ENCODE measurements around the gene USP48.

The USP48 gene

DNA sequence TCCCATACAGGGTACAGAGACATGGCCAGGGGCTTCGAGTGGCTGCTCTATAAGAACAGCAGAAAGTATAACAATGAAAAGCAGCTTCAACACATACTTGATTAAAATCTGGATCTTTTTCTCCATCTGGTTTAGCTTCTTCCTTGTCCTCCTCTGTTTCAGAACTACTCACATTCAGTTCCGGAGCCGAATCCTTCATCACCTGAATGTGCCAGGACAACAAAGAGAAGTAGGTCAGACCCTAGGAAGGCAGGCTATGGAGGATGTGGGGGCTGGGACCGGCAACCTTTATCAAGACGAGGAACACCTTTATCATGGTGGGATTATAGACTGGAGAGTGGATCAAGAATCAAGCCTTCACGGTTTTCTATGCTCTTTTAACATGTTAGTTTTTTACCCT, 81.5 kb downstream of the USP48 start:
- TF ChIP-seq, protein P1, sequence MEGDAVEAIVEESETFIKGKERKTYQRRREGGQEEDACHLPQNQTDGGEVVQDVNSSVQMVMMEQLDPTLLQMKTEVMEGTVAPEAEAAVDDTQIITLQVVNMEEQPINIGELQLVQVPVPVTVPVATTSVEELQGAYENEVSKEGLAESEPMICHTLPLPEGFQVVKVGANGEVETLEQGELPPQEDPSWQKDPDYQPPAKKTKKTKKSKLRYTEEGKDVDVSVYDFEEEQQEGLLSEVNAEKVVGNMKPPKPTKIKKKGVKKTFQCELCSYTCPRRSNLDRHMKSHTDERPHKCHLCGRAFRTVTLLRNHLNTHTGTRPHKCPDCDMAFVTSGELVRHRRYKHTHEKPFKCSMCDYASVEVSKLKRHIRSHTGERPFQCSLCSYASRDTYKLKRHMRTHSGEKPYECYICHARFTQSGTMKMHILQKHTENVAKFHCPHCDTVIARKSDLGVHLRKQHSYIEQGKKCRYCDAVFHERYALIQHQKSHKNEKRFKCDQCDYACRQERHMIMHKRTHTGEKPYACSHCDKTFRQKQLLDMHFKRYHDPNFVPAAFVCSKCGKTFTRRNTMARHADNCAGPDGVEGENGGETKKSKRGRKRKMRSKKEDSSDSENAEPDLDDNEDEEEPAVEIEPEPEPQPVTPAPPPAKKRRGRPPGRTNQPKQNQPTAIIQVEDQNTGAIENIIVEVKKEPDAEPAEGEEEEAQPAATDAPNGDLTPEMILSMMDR (conservative IDR thresholded peaks at IDR 0.05; ENCODE audit: low read depth), result no peak
- H3K27ac ChIP-seq, result no peak overlapping the region
- CTCF ChIA-PET, result no interaction called here
- no peak for DNase-seq (ENCODE audit: low spot score)
- POLR2A ChIA-PET (ENCODE audit: low non-redundant PET), result no interaction called here

- CTCF ChIA-PET, result no interaction called here
- POLR2A ChIA-PET (ENCODE audit: low non-redundant PET), result no interaction called here
Measured at GRCh38 chr1:21700094-21700493, 82.9 kb downstream of the USP48 start.

GRCh38 chr1:21696931-21697330, 86.0 kb downstream of the USP48 start:
- no peak for DNase-seq (ENCODE audit: low spot score)
- CTCF ChIA-PET, result interaction anchor here (0.7 kb wide), 1 partner anchor 946 kb away, joined by 4 read pairs; no protein-coding TSS in a partner anchor
- no peak overlapping the region for H3K27ac ChIP-seq
- POLR2A ChIA-PET (ENCODE audit: low non-redundant PET), result no interaction called here
- TF ChIP-seq, protein P1 (conservative IDR thresholded peaks at IDR 0.05; ENCODE audit: low read depth), result no peak

More at GRCh38 chr1:21700094-21700493, 82.9 kb downstream of the USP48 start:
- no peak for DNase-seq (ENCODE audit: low spot score)
- no peak overlapping the region for H3K27ac ChIP-seq
- TF ChIP-seq, protein P1 (conservative IDR thresholded peaks at IDR 0.05; ENCODE audit: low read depth), result no peak

- no peak for DNase-seq (ENCODE audit: low spot score)
- TF ChIP-seq, protein P1 (conservative IDR thresholded peaks at IDR 0.05; ENCODE audit: low read depth), result no peak
- ChIA-PET POLR2A (ENCODE audit: low non-redundant PET) (no interaction called here), CTCF (no interaction called here)
- no peak overlapping the region for H3K27ac ChIP-seq
Measured at GRCh38 chr1:21693732-21694131, 89.2 kb downstream of the USP48 start.

- TF ChIP-seq, protein P1 (conservative IDR thresholded peaks at IDR 0.05; ENCODE audit: low read depth), result no peak
- DNase-seq (ENCODE audit: low spot score), result no peak
- H3K27ac ChIP-seq, result no peak overlapping the region
- ChIA-PET POLR2A (ENCODE audit: low non-redundant PET) (no interaction called here), CTCF (no interaction called here)
Measured at GRCh38 chr1:21691739-21692138, 91.2 kb downstream of the USP48 start.

- TF ChIP-seq, protein P1 (conservative IDR thresholded peaks at IDR 0.05; ENCODE audit: low read depth), result no peak
- DNase-seq (ENCODE audit: low spot score), result no peak
- ChIA-PET POLR2A (ENCODE audit: low non-redundant PET) (no interaction called here), CTCF (interaction anchor here (0.6 kb wide), 1 partner anchor 91 kb away, joined by 5 read pairs; no protein-coding TSS in a partner anchor)
- H3K27ac ChIP-seq, result no peak overlapping the region
Measured at GRCh38 chr1:21689661-21690372, 93.1 kb downstream of the USP48 start.
